Measurements from ENCODE around the gene IRF2BP1. TPM values are rescaled to one million over a fixed set of nuclear protein-coding genes. Genes with fewer than 3 reads are reported as not detected.

The IRF2BP1 gene
- 26.2 and 33.6 TPM in 2 replicates for total RNA-seq

DNA sequence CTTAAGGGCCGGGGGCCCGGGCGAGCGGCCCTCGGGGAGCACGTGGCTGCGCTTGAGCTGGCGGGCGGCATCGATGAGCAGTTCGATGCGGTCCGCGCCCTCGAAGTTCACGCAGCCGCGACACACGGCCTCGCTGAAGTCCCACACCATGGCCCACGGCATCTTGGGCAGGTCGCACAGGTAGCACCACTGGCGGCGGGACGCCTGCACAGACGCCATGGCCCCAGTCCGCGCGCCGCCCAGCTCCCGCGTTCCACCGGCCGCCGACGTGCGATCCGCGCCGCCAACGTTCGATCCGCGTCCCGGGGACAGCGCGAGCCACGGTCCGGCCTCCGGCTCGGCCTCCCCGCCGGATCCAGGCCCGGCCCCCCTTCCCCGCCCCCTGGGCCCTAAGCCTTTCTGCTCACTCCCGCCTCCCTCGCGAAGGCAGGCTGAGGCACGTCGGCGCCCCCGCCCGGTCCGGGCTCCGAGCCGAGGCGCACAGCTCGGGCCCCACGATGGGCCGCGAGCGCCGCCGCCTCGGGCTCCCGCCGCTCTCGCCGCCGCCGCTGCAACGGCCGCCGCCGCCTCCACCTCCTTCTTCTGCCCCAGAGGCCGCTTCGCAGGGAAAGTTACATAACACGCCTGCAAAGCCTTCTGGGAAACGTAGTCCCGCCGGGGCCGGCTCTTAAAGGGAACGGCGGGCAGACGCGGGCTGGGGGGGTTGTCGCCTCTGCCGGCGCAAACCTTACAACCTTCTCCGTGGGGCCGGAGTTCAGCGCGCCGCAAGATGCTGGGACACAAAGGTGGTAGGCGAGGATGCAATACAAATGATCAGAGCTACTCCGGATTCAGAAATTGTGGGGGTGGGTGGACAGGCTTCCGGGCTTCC, at the start of gene IRF2BP1:
Gene IRF2BP1 (minus strand): TSS at position 586 of the 871 bp plus-strand sequence. CDS start 367 bp downstream, at position 219.

DNA sequence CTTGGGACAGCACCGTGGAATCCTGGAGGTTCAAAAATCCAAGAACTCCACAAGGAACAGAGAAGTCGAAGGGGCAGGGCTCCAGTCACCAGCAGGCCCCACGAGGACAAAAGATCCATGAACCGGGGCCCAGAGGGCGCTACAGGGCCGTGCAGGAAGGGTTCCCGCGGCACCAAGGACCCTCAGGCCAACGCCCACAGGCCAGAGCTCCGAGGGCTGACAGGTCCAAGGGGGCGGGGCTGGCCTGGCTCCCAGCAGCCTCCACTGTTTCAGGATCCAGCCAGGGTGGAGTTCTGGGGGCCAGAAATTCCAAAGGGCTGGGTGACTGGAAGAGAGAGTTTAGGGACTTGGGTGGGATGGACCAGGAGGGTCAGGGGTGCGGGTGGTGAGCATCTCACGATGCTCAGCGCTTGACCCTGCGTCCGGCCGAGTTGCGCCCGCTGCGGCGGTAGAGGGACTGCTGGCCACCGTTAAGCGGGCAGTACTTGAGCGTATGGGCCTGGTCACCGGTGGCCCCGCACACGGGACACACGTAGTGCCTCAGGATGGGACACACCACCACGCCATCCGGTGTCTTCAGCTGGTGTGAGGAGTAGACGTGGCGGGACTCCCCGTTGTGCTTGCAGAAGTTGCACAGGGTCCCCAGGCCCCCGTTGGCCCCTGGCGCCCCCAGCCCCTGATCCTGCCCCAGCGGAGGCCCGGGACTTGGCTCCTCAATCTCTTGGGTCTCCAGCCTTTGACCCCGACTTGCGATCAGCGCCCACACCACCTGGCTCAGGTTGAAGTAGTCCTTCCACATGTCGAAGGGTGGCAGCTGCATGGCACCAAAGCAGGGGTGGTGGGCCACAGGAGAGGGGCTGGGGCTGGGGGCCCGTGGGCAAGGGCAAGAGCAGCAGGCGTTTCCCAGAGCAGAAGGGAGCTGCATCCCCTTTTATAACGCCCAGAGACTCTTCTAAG, 28.2 kb upstream of the IRF2BP1 start, which contains the start of gene NANOS2:
Gene NANOS2 (minus strand): TSS at position 905 of the 957 bp plus-strand sequence. CDS start 85 bp downstream, at position 820.

GRCh38 chr19:45901912-45902650, 16.1 kb upstream of the IRF2BP1 start, which contains the start of gene MYPOP:
TSS of gene MYPOP (minus strand) at chr19:45902613. CDS start at chr19:45901773, 840 bp downstream.

DNA sequence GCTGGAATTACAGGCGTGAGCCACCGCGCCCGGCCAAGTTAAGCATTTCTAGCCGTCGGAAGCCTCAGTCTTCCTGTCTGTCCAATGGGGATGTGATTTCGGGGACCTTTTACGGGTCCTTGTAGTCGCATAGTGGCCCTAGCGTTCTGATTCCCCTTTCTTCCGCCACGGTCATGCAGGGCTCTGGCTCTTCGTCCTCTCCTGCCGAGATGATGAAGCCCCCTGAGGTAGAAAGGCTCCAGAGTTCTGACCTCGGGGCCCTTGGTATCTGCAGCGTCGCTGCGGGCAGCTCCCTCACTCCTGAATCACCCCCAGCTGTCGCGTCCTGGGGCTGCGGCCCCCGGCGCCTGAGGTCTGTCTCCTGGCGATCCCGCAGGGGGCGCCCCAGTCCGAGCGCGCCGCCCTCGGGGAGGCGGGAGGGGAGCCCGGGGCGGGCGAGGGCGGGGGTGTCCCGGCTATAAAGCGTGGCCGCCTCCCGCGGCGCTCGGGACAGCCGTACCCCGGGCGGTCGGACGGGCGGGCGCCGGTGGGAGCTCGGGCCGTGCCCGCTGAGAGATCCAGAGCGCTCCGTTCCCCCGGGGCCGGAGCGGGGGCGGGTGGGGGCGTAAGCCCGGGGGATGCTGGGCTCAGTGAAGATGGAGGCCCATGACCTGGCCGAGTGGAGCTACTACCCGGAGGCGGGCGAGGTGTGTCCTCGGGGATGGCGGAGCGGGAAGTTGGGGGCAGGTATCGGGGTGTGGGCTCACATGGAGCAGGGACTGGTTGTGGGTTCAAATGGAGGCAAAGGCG, 21.9 kb downstream of the IRF2BP1 start, which contains the start of gene FOXA3:
Gene FOXA3 (plus strand): TSS at position 487 of the 789 bp plus-strand sequence. CDS start 131 bp downstream, at position 618.

GRCh38 chr19:45862564-45863334, 23.2 kb downstream of the IRF2BP1 start, which contains the start of gene SYMPK:
TSS of gene SYMPK (minus strand) at chr19:45863147. CDS start at chr19:45854495, 8,652 bp downstream.

Other genes with a start within 250 kb of the IRF2BP1 start
- 11.9 and 14.0 TPM in 2 replicates for gene EML2, start 246.7 kb downstream of the IRF2BP1 start, total RNA-seq
- gene GIPR, start 217.9 kb downstream of the IRF2BP1 start, total RNA-seq, result under 0.01 TPM in 1 of 2 replicates, not detected in the other
- gene SNRPD2, start 194.2 kb downstream of the IRF2BP1 start, total RNA-seq, result 219 and 256 TPM in 2 replicates
- gene QPCTL, start 193.5 kb downstream of the IRF2BP1 start, total RNA-seq, result 20.6 and 20.8 TPM in 2 replicates
- gene FBXO46, start 155.2 kb downstream of the IRF2BP1 start, total RNA-seq, result 13.2 and 17.0 TPM in 2 replicates
- gene MEIOSIN, start 152.7 kb downstream of the IRF2BP1 start, total RNA-seq, result not detected in 2 replicates
- 5.6 and 8.2 TPM in 2 replicates for gene SIX5, start 116.9 kb downstream of the IRF2BP1 start, total RNA-seq
- gene DMPK, start 103.7 kb downstream of the IRF2BP1 start, total RNA-seq, result 12.4 and 13.7 TPM in 2 replicates
- gene DMWD, start 93.3 kb downstream of the IRF2BP1 start, total RNA-seq, result 49.2 and 50.6 TPM in 2 replicates
- under 0.01 and 0.38 TPM in 2 replicates for gene RSPH6A, start 70.8 kb downstream of the IRF2BP1 start, total RNA-seq
- 41.6 and 62.4 TPM in 2 replicates for gene SYMPK, start 23.0 kb downstream of the IRF2BP1 start, total RNA-seq
- under 0.01 TPM in 1 of 2 replicates, not detected in the other for gene FOXA3, start 21.8 kb downstream of the IRF2BP1 start, total RNA-seq
- gene MYPOP, start 16.5 kb upstream of the IRF2BP1 start, total RNA-seq, result 2.3 TPM in 2 replicates
- gene NANOS2, start 28.6 kb upstream of the IRF2BP1 start, total RNA-seq, result not detected in 2 replicates
- gene NOVA2, start 87.7 kb upstream of the IRF2BP1 start, total RNA-seq, result 10.0 and 11.1 TPM in 2 replicates
- 6.0 and 9.1 TPM in 2 replicates for gene CCDC61, start 109.3 kb upstream of the IRF2BP1 start, total RNA-seq
- not detected in 2 replicates for gene PGLYRP1, start 136.9 kb upstream of the IRF2BP1 start, total RNA-seq
- gene IGFL4, start 154.9 kb upstream of the IRF2BP1 start, total RNA-seq, result not detected in 2 replicates
- not detected in 2 replicates for gene IGFL3, start 238.5 kb upstream of the IRF2BP1 start, total RNA-seq

Data from vein endothelial cell (primary cell).